HG03469 (cell line): Measurements from ENCODE around the gene CPZ.
"Not testable (repeated sequence)": the region's sequence is repeated elsewhere in the genome, so short reads cannot be mapped to it uniquely, and the experiment has no call there.

Experiments
- ATAC-seq: cut with Tn5 transposase; IDR thresholded peaks from one replicate; pipeline ENCODE4 v1.9.1; 2021; ENCODE audit warnings: mild to moderate bottlenecking, moderate library complexity, moderate number of reproducible peaks; ENCODE audit not compliant: unreplicated experiment

The CPZ gene

DNA sequence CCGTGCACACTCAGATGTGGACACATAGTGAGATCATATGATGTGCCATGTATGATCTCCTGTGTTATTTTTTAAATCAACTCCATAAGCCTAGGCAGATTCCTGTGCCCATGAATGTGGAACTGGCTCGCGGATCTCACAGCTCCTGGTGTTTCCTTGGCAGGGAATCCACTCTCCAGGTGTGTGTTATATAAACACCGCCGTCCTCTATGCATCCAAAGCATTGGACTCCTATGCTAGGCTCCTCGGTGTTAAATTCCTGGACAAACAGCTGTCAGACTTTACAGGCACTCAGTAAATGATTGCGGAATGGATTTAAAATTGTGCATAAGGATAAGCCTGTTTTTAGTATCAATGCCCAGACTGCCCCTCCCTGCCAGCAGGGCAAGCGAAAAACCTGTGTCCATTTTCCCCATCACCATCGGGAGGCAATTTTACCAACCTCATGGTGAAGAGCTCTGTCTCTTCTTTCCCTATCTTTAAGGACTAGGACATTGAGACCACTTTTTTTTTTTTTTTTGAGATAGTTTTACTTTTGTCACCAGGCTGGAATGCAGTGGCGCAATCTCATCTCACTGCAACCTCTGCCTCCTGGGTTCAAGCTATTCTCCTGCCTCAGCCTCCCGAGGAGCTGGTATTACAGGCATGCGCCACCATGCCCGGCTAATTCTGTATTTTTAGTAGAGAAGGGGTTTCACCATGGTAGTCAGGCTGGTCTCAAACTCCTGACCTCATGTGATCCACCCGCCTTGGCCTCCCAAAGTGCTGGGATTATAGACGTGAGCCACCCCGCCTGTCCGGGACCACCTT, 36.0 kb upstream of the CPZ start:
- no peak for ATAC-seq

DNA sequence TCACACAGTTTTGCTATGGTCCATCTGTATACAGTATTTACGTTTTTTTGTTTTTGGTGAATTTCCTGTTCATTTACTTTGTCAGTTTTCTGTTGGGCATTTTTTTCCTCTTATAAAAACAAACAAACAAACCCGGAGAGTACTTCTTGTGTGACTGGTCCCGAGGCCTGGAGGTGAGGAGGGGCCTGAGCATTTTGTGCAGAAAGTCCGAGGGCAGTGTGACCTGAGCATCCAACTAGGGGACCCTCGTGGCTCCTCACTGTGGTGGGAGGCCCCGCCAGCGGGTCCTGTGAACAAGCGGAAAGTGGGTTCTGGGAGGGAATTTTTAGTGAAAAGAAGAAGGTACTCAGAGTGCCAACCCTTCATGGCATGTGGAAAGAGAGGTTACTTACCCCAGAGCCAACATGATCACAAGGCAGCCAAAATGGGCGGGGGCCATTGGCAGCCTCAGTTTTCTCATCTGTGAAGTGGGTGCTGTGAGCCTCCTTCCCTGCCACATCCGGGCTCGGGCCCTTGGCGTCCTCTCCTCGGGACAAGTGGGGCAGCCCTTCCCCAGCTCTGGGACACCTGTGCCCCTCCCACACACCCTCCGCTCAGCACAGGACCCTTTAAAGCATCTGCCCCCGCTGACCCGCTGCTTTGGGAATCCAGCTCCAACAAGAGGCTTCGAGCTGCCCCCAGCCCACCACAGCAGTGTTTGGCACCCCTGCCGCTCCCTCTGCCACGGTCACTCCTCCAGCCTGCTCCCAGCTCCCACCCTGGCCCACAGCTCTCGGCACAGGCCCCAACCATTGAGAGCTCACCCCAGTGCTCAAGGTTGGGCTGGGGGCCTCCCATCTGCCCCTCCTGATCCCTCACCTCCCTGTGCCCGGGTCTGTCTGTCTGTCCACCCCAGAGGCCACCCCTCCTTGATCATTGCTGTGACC, 35.2 kb upstream of the CPZ start:
- ATAC-seq, result no peak

DNA sequence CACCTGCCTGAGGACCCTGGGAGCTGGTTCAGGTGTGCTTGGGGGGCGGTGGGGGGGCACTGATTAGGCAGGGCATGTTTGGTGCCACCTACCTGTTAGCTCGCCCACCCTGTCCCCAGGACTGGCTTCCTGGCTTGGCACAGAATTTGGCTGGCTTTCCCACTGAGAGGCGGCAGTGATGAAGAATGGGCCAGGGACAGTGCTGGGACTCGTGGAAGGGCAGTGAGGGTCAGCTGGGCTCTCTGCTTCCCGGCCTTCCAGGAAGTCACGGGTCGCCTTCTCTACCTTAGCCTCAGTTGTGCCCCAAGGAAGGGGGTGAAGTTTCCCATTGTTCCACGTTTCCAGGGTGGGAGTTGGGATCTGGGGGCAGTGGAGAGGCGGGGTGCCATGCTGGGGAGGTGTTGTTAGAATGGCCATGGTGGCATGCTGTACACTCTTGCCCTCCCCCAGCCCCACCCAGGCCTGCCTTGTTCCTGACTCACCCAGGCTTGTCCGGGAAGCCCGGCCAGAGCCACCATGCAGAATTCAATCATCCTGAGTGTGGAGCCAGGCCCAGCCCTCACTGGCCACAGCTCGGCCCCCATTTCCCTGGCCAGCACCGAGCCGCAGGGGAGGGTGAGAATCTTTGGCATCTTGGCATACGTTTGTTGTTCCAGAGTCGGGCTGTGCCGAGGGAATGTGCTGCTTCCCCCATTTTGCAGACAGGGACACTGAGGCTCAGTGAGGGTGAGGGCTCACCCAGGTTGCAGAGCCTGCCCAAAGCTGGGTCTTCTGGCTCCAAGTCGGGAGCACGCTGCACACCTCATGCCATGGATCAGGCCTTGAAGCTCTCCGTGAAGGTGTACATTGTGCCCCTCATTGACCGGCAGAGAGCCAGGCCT, 34.2 kb upstream of the CPZ start:
- no peak for ATAC-seq

DNA sequence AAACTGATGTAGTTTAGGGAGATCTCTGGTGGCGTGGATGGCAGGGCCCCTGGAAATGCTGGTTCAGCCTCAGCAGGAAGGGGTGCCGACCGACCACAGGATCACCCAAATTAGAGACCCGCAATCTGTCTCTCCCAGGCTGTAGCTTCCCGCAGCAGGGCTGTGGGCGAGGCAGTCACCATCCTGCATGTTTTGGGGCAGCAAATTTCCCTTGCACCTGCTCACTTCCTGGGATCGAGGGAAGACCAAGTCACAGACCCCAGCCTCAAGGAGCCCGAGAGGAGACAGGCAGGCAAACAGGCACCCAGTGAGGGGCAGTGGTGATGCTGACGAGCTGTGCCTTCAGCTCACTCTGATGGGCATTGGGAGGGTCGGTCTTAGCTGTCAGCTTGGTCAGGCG, 33.6 kb upstream of the CPZ start:
- no peak for ATAC-seq

DNA sequence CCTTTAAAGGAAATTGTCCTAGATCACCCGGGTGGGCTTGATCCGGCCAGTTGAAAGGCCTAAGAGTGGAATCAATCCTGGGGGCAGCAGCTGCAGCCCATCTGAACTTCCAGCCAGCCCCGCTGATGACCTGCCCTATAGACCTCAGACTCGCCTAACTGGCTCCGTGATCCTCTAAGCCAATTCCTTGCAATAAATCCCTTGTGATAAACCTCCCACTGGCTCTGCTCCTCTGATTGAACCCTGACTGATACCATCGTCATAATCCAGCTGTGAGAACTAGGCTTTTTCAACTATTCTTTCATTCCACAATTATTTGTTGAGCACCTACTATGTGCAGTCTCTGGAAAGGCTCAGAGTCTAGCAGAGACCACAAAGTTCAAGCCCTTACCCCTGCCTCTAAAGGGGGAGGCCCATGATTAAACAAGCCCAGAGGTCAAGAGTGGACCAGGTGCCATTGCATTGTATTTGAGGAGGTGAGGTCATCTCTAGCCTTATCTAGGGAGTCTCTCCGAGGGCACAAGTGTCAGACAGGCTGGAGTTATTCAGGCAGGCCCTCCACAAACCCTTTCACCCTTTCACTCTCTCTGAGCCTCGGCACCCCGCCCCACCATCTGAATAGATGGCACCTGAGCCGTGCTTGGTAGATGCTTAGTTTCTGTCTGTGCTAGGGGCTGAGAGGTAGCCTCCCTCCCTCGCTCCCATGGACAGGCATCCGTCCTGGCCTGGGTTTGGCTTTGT, 32.9 kb upstream of the CPZ start:
- ATAC-seq, result no peak

DNA sequence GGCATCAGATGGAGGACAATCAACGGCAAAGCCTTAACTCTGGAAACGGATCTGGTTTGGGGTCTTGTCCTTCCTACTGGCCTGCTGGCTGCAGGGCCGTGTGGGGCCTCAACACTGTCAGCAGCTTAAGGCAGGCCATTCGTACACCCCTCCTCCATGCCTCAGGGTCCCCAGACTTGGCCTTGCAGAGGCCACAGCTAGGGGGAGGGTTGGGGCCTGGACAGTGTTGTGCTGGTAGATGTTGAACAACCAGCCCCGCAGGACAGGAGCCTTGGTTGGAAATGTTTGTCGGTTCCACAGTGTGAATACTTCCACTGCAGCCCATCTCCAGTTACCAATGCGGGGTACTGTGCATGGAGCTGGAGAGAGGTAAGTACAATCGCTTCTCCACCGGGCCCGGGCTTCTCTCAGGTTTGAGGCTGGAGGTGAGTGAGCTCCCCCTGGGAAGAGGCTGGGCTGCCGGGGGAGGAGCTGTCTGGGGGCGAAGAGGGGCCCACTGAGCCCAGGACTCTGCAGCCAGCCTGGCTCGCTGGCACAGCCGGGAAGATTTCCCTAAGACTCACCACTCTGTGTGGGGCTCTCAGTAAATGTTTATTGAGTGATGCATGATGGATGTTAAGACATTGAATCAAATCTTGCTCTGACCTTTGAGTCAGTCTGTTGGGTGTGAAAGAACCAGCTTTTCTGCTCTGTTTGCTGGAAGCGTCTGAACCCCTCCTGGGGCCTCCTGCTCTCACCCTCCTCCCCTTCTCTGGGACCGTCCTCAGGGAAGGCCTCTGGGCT, 32.1 kb upstream of the CPZ start:
- ATAC-seq, result no peak

DNA sequence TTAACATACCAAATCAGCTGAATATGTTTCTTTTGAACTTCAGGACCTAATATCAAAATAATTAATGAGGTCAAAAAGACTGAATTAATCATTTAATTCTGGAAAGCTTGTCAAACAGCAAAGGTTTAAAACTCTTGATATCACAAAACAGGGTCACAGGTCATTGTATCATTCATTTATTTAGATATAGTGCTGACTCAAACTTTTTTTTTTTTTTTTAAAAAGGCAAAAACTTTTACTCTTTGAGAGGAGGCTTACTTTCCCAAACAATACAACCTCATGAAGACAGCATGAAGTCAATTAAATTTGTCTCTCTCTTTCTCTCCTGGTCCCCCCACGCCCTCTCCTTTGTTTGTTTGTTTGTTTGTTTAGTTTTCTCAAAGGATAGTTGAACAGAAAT, 28.0 kb upstream of the CPZ start:
- no peak for ATAC-seq

DNA sequence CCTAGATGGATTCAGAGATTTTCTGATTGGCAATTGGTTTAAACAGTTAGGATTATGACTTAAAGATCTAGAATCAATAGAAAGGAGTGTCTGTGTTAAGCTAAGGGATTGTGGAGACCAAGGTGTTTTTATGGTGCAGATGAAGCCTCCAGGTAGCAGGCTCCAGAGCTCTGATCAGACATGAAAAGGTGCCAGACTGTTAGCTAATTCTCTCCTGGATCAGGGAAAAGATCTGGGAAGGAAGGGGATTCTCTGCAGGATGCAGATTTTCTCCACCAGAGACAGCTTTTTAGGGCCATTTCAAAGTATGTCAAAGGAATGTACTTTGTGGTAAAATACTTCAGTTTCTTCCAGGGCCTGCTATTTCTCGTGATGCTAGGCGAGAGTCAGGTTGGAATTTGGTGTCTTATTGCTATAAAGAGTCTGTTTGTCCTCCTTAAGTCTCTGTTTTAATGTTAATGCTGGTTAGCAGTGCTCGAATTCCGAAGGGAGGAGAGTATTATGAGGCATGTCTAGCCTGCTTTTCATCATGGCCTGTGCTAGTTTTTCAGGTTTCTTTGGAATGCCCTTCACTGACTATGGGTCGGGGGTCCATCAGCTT, 24.4 kb upstream of the CPZ start:
- no peak for ATAC-seq

DNA sequence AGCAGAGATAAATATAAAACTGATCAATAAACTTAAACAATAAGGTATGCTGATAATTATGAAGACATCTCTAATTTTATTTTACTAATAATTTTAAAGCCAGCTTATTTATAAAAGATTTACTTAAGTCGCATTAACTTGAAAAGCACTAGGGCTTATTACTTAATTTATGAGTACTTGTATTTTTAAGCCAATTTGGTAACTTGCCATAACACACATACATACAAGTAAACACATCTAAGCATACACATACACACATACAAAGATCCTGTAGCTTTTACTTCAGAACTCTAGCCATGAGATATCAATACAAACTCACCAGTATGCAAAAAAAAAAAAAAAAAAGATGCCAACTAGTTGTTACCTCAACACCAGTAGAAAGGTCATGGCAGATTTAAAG, 22.4 kb upstream of the CPZ start:
- no peak for ATAC-seq

DNA sequence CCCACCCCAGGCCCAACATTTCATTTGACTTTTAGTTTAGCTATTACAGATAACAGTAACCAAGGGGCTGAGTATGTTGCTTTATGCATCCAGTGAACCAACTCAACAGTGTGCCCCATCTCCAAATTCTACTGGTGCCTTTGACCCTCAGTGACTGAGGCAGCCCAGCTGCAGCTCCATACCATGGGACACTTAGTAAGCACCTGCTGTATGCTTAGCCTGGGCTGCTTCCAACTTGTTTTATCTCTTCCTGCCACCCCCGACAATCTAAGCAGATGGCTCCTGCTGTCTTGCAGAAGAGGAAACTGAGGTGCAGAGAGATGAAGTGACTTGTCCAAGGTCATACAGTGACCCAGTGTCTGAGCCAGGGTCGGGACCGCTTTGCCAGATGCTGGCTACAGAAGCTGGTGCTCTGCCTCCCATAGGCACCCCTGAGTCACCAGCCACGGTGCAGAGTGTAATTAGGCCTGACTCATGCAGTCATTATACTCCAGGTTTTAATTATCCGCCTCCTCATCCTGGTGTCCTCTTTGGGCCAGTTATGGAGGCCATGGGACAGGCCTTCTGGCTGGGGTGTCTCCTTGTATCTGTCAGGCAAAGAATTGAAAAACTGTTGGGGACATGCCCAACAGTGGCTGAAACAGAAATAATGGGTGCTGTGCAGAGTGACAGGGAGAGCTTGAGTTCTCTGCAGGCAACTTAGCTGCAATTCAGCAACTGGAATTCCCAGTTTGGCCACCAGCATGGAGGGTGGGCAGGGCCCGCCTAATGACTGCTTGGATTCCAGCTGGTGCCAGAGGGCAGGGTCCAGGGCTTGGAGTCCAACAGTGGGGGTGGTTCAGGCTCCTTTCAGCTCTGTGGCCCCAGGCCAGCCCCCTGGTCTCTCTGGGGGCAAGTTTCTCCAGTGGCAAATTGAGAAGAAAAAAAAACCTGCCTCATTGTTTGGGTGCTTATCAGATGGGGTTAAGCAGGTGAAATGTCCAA, 20.6 kb upstream of the CPZ start:
- ATAC-seq, result no peak

DNA sequence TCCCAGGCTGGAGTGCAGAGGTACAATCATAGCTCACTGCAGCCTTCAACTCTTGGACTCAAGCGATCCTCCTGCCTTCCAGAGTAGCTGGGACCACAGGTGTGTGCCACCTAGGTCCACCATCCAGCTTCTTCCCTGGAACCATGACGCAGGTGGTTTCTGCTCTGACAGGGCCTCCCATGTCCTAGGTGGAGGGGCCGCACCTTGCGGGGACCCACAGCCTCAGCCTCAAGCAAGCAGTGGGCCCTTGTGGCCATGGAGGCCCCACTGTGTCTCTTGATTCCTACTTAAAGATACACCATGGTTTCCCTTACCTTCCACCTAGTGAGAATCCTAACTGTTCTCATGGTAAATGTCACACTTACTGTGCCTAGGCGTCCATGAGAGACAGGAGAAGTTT, 19.3 kb upstream of the CPZ start:
- no peak for ATAC-seq

DNA sequence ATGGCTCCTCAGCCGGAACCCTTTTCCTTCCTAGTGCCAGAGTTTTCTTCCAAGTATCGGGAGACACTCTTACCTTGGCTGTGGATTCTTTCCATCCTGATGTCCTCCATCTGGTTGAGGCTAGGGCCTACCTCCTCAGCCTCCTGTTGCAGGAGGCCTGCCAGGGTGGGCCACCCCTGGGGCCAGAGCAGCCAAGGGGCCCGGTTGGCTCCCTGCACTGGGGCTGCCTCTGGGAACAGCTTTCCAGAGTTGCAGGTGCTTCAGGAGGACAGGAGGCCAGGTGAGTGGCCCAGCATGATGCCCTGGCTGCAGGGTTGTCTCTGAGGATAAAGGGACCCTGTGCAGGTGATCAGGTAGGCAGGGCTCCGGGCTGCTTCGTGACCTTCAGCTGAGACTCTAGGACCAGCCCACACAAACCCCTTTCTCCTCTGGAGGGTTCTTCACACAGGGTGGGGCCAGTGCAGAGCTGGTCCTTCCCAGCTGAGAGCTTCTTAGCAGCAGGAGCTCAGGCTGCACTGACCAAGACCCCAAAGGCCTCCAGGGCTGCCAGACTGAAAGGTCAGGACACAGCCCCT, 17.7 kb upstream of the CPZ start:
- no peak for ATAC-seq

DNA sequence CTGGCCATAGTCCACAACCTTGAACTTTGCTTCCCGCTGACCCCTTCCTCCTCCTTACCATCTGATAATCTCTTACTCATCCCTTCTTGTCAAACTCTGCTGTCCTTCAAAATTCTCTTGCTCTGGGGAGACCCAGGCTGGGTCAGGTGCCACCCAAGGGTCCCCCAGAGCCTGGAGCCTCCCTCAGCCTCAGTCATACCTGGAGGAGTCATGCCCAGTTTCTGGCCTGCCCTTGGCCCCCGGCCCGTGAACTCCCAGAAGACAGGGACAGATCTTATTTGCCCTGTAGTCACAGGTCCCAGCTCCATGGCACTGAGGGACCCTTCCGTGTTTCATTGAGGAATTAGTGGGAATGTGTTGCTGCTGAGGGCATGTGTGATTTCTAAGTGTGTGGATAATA, 17.1 kb upstream of the CPZ start:
- ATAC-seq, result no peak

DNA sequence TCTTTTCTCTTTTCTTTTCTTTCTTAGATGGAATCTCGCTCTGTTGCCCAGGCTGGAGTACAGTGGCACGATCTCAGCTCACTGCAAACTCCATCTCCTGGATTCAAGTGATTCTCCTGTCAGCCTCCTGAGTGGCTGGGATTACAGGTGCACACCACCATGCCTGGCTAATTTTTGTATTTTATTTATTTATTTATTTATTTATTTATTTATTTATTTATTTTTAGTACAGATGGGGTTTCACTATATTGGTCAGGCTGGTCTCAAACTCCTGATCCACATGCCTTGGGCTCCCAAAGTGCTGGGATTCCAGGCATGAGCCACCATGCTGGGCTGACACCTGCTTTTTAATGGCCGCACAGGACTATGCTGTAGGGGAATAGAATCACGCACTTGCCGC, 16.0 kb upstream of the CPZ start:
- not testable (repeated sequence) for ATAC-seq

DNA sequence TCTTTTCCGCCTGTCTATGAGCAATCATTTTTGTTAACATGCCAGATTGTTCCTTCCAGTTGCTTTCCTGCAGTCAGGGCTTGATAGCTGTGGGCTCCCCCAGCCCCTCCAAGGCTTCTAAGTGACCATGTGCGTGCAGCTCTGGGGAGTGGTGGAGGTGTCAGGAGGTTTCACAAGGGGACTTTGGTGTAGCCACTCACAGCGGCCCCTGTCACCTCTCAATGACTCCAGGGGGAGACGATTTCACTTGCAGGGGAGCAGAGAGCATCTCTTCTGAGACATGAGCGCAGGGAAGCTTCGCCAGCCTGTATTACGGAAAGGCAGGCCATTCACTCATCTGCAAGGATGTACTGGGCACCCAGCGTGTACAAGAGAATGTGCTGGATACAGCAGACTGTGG, 15.5 kb upstream of the CPZ start:
- ATAC-seq, result no peak

DNA sequence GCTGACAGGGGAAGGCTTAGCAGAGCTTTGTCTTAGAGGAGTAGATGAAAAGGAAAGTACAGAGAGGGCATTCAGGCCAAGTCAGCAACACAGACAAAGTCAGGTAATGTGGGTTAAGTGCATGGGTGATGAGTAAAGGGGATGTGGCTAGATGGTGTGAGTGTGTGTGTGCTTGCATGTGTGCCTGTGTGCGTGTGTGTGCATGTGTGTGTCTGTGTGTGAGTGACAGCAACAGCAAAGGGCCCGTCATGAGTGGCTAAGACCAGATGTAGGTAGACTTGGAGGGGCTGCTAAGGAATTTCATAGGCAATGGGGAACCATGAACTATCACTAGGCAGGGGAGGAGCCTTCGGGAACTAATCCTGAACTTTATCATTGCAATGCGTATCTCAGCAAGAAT, 14.6 kb upstream of the CPZ start:
- no peak for ATAC-seq

DNA sequence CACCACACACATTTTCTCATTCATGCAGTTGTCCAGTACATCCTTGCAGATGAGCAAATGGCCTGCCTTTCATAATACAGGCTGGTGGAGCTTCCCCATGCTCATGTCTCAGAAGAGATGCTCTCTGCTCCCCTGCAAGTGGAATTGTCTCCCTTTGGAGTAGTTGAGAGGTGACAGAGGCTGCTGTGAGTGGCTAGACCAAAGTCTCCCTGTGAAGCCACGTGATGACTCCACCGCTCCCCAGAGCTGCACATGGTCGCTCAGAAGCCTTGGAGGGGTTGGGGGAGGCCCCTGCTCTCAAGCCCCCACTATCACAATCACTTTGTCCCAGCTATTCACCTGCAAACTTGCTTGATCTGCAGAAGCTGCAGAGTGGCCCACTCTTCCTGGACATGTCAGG, 13.8 kb upstream of the CPZ start:
- no peak for ATAC-seq
